H1 (cell line): Measurements from ENCODE around the gene ANKRD12. TPM values are rescaled to one million over a fixed set of nuclear protein-coding genes. Genes with fewer than 3 reads are reported as not detected.

Experiments
- ATF3 ChIP-seq: IDR thresholded peaks from 2 replicates; pipeline ENCODE4 v1.6.1; 2011; ENCODE audit warnings: low read depth, mild to moderate bottlenecking, low read length; ENCODE audit not compliant: insufficient read depth
- EGR1 ChIP-seq: IDR thresholded peaks from 2 replicates; pipeline ENCODE4 v1.6.1; 2011; ENCODE audit warnings: low read depth, low read length, borderline replicate concordance
- EZH2 ChIP-seq: fragments of 200-600 bp; sonication (generic); IDR thresholded peaks from 2 replicates; pipeline ENCODE4 v1.7.1; 2012; ENCODE audit warnings: low read depth, mild to moderate bottlenecking, moderate library complexity, low read length, inconsistent platforms; ENCODE audit not compliant: severe bottlenecking
- KDM1A ChIP-seq: fragments of 200-600, 300-600 bp; sonication (generic); IDR thresholded peaks from 2 replicates; pipeline ENCODE4 v1.7.1; 2016; ENCODE audit warnings: mild to moderate bottlenecking, low read length, borderline replicate concordance
- RXRA ChIP-seq: IDR thresholded peaks from 2 replicates; pipeline ENCODE4 v1.6.1; 2011; ENCODE audit warnings: low read depth, mild to moderate bottlenecking, low read length, moderate library complexity; ENCODE audit not compliant: insufficient read depth
- TAF1 ChIP-seq: IDR thresholded peaks from 2 replicates; pipeline ENCODE4 v1.6.1; 2011; ENCODE audit warnings: mild to moderate bottlenecking, low read depth, low read length
- ZNF274 ChIP-seq: IDR thresholded peaks from 2 replicates; pipeline ENCODE4 v1.7.0; 2012; ENCODE audit warnings: low read length, borderline replicate concordance; ENCODE audit errors: extremely low read depth
- polyA plus RNA-seq, 7 experiments: library from polyadenylated mRNA; depleted of rRNA in 3 of 7; stranded (reverse) in 5 of 7; unstranded in 2 of 7; fragments of >200 nt in 5 of 7; fragments of 200-250 nt in 2 of 7; gene quantifications; 1 replicate in 5 of 7; 2 replicates in 1 of 7; 4 replicates in 1 of 7; pipeline versions ENCODE4 v1.2.1 to v1.2.3, GENCODE V29; 2011 to 2013; ENCODE audit warnings: missing spikeins in 2 of 7, mixed read lengths in 2 of 7
- total RNA-seq: library from RNA; stranded (reverse); fragmentation: NEBNext Ultra II Directional; extraction: Animal tissue kit (Norgen Biotek cat#: 25700); gene quantifications from 2 replicates; pipeline ENCODE4 v1.2.1, GENCODE V29; 2021

The ANKRD12 gene
- total and polyA plus RNA-seq, 2 of the 8 experiments (the other 6 are each of a cell fraction or from before 2014, with no cell fraction given), result 2.6 to 37.9 TPM

- no peak for TF ChIP-seq ZNF274
- TF ChIP-seq EGR1, result no peak
- no peak for TF ChIP-seq ATF3
- no peak for TF ChIP-seq EZH2
- TF ChIP-seq RXRA, result no peak
- TF ChIP-seq TAF1, result no peak
- TF ChIP-seq KDM1A, result no peak
Observed at GRCh38 chr18:9095297-9096006, 41.1 kb upstream of the ANKRD12 start (continued).
